ENCODE data around the gene PRKCH.

DNA sequence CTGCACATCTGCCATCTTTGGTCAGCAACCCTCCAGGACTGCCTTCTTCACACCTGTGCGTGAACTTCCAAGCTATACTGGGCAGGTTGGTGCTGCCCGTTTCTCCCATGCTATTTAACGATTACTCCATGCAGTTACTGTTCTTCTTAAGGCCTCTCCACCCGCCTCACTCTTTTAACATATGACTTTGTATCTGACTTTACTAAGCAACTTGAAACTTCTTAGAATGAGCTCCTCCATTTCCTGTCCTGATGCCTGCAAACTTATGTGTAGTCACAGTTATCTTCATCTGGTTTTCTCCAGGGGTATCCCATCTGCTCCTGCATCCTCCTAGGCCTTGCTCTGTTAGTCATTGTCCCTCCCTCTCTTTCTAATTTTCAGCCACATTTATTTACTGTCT, 35.7 kb downstream of the PRKCH start:
- TF ChIP-seq, protein P1, sequence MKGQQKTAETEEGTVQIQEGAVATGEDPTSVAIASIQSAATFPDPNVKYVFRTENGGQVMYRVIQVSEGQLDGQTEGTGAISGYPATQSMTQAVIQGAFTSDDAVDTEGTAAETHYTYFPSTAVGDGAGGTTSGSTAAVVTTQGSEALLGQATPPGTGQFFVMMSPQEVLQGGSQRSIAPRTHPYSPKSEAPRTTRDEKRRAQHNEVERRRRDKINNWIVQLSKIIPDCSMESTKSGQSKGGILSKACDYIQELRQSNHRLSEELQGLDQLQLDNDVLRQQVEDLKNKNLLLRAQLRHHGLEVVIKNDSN (CRISPR knock-in tag; IDR thresholded peaks at IDR 0.05), result no peak
- TF ChIP-seq, protein P2, sequence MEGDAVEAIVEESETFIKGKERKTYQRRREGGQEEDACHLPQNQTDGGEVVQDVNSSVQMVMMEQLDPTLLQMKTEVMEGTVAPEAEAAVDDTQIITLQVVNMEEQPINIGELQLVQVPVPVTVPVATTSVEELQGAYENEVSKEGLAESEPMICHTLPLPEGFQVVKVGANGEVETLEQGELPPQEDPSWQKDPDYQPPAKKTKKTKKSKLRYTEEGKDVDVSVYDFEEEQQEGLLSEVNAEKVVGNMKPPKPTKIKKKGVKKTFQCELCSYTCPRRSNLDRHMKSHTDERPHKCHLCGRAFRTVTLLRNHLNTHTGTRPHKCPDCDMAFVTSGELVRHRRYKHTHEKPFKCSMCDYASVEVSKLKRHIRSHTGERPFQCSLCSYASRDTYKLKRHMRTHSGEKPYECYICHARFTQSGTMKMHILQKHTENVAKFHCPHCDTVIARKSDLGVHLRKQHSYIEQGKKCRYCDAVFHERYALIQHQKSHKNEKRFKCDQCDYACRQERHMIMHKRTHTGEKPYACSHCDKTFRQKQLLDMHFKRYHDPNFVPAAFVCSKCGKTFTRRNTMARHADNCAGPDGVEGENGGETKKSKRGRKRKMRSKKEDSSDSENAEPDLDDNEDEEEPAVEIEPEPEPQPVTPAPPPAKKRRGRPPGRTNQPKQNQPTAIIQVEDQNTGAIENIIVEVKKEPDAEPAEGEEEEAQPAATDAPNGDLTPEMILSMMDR (IDR thresholded peaks at IDR 0.05), result no peak
- TF ChIP-seq, protein P3, sequence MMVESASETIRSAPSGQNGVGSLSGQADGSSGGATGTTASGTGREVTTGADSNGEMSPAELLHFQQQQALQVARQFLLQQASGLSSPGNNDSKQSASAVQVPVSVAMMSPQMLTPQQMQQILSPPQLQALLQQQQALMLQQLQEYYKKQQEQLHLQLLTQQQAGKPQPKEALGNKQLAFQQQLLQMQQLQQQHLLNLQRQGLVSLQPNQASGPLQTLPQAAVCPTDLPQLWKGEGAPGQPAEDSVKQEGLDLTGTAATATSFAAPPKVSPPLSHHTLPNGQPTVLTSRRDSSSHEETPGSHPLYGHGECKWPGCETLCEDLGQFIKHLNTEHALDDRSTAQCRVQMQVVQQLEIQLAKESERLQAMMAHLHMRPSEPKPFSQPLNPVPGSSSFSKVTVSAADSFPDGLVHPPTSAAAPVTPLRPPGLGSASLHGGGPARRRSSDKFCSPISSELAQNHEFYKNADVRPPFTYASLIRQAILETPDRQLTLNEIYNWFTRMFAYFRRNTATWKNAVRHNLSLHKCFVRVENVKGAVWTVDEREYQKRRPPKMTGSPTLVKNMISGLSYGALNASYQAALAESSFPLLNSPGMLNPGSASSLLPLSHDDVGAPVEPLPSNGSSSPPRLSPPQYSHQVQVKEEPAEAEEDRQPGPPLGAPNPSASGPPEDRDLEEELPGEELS (CRISPR knock-in tag; IDR thresholded peaks at IDR 0.05), result no peak
- no peak for TF ChIP-seq ZBTB21 (CRISPR knock-in tag; IDR thresholded peaks at IDR 0.05; ENCODE audit: borderline replicate concordance)
- TF ChIP-seq, protein P4, sequence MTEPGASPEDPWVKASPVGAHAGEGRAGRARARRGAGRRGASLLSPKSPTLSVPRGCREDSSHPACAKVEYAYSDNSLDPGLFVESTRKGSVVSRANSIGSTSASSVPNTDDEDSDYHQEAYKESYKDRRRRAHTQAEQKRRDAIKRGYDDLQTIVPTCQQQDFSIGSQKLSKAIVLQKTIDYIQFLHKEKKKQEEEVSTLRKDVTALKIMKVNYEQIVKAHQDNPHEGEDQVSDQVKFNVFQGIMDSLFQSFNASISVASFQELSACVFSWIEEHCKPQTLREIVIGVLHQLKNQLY (CRISPR knock-in tag; IDR thresholded peaks at IDR 0.05), result no peak
- TF ChIP-seq SP1 (CRISPR knock-in tag; conservative IDR thresholded peaks at IDR 0.05), result no peak
- TF ChIP-seq ZNF396 (CRISPR knock-in tag; IDR thresholded peaks at IDR 0.05; ENCODE audit: borderline replicate concordance), result no peak

Measured in WTC11 (cell line).